NCI-H82 treated with DMSO at 0.1 percent for 48 hours (cell line): ENCODE data around the gene SRXN1.
"Not testable (repeated sequence)": the region's sequence is repeated elsewhere in the genome, so short reads cannot be mapped to it uniquely, and the experiment has no call there.

Experiments used
- DNase-seq: peaks from one replicate; lab custom pipeline; 2025; ENCODE audit not compliant: unreplicated experiment; lab: John Stamatoyannopoulos, UW

SRXN1 gene

GRCh38 chr20:655726-656624 lies 3.0 kb upstream of the SRXN1 start:
- no peak for DNase-seq

- DNase-seq = no peak
These were observed 1.4 kb upstream of the SRXN1 start for GRCh38 chr20:654417-654750.

- DNase-seq = no peak
These were observed 803 bp upstream of the SRXN1 start for GRCh38 chr20:653590-654416.

GRCh38 chr20:652615-653109 lies 338 bp downstream of the SRXN1 start:
- DNase-seq = no peak

- DNase-seq = no peak
These were observed 1.0 kb downstream of the SRXN1 start for GRCh38 chr20:651713-652614.

GRCh38 chr20:650954-651353 lies 2.0 kb downstream of the SRXN1 start:
- no peak for DNase-seq

- DNase-seq = no peak
These were observed 2.7 kb downstream of the SRXN1 start for GRCh38 chr20:650281-650680.

- DNase-seq = no peak
These were observed 5.5 kb downstream of the SRXN1 start for GRCh38 chr20:647479-648019.

GRCh38 chr20:646868-647233 lies 6.1 kb downstream of the SRXN1 start:
- no peak for DNase-seq

- no peak for DNase-seq
These were observed 6.7 kb downstream of the SRXN1 start for GRCh38 chr20:646107-646867.

- peak; percentile 46 for DNase-seq
These were observed 7.5 kb downstream of the SRXN1 start for GRCh38 chr20:645318-646106.

GRCh38 chr20:644692-645317 lies 8.2 kb downstream of the SRXN1 start:
- no peak for DNase-seq

- no peak for DNase-seq
These were observed 10.4 kb downstream of the SRXN1 start for GRCh38 chr20:642398-643174.

GRCh38 chr20:642013-642397 lies 11.0 kb downstream of the SRXN1 start:
- not testable (repeated sequence) for DNase-seq

- peak; percentile 43 for DNase-seq
These were observed 11.5 kb downstream of the SRXN1 start for GRCh38 chr20:641516-641875.

- no peak for DNase-seq
These were observed 12.1 kb downstream of the SRXN1 start for GRCh38 chr20:640674-641515.

- DNase-seq = no peak
These were observed 14.4 kb downstream of the SRXN1 start for GRCh38 chr20:638579-638978.
